GOT3 (cell line): Measurements from ENCODE around the gene PLEKHH1.
"Not testable (repeated sequence)": the region's sequence is repeated elsewhere in the genome, so short reads cannot be mapped to it uniquely, and the experiment has no call there.

Experiments used
- DNase-seq: peaks from one replicate; lab custom pipeline; 2025; ENCODE audit warnings: mixed read lengths; lab: John Stamatoyannopoulos, UW

The PLEKHH1 gene

DNA sequence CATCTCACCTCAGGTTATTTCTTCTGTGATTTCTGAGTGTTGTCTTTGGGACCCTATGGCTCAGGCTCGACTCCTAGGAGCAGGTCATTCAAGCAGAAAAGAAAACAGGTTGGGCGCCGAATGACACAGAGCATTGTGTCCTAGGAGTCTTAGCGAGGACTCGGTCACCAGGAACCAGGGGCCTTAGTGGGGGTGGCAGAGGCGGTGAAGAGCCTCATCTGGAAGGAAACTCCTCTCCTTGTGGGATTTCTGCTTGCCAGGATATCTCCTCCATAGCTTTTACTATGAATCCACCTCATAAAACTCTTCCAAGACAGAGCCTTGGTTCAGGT, 630 bp downstream of the PLEKHH1 start:
- DNase-seq = no peak

DNA sequence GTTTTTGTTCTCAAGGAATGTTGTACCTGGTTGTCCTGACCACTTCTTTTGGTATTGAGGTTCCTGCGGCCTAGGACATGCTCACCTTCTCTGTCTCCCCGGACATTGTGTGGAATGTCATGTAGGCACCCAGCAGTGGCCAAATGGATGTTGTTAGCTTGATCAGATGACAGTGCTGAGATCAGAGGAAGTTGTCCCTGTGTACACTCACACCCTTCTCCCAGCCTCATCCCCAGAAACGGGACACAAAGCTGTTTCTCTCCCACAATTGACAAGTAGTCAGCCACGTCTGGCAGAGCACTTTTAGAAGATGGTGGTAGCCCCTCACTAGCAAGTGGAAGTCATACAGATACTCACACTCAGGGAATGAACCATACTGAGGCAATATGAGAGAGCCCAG, 3.0 kb downstream of the PLEKHH1 start:
- DNase-seq = no peak

DNA sequence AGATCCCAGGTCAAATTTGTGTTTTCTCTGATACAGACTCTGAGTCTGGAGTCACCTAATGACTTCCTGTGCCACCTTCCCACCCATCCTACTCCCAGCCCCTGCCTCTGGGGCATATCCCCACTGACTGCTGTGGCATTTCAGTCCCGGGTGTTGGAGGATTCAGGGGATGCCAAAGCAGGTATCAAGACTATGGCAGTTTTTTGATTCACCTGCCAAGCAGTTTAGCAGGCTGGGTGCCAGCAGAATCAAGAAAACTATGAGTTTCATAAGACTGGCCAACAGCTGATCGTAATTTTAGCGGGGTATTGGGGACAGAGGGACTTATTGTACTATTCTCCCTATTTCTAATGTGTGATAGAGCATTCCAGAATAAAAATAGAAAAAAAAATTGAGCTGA, 4.6 kb downstream of the PLEKHH1 start:
- DNase-seq = no peak

DNA sequence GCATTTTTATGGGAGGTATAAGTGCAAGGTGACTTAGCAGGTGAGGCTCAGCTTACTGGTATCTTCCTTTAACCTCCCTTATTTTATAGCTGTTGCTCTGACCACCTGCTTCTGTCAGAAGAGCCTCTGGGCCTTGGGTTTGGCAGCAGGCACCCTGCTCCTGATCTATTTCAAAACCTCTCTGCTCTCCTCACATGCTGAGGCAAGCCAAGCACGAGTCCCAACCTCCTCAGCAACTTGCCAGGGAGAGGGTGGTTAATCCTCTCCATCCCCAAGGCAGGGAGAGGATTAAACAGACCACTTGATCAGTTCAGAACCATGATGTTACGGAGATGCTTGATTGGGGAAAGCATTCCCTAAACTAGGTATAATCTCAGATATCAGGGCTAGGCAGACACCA, 5.4 kb downstream of the PLEKHH1 start:
- DNase-seq = no peak

DNA sequence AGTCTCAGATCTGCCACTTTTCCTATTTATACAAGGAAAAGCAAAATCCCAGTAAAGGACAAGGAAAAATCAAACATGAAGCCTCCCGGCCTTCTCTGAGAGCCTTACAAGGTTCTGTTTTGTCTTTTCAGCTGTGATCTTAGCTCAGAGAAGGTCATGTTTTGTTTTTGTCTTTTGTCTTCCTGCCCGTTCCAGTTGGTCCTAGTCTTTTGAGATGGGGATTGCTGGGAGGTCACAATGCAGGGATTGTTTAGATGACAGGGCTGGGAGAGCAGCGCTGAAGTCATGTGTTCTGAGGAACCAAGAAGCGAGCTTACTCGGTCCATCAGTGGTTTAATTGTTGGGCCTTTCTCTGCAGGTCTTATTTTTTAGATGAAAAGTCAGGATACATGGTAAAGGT, 6.0 kb downstream of the PLEKHH1 start:
- no peak for DNase-seq

DNA sequence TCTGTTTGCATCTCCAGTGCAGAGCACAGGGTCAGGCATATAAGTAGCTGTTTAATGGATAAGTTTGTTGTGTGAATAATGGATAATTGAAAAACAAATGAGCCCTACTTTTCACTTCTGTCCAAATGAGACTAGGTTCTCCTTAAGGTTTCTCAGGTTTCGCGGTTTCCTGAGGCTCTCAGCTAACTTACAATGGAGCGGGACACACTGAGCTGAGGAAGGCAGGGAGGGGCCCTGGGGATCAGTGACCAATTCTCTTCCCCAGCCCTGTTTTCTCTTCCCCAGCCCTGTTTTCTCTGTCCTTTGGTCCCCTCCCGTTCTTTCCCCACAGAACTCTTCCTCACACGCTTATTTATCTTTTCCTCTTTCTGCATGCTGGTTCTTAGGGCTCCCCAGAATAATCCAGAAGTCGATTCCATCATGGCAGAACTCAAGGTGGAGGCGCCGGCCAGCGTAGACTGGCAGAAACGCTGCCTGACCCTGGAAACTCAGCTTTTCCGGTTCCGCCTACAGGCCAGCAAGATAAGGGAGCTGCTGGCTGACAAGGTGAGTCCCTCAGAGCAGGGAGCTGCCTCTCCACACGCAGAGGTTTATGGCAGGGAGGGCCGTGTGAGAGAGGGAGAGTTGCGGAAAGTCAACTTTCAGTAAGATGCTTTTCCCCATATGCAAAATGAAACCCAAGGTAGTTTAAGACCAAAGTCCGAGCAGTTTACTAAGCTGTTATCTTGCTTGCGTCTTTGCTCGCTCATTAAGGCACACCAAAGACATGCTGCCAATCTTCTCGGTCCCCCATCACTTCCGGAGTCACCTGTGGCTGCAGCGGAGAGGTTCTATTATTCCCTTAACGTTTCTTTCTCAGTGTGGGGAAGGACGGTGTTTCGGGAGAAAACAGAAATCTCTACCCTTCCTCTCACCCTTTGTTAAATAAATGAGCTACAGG, 8.6 kb downstream of the PLEKHH1 start:
- DNase-seq = no peak

DNA sequence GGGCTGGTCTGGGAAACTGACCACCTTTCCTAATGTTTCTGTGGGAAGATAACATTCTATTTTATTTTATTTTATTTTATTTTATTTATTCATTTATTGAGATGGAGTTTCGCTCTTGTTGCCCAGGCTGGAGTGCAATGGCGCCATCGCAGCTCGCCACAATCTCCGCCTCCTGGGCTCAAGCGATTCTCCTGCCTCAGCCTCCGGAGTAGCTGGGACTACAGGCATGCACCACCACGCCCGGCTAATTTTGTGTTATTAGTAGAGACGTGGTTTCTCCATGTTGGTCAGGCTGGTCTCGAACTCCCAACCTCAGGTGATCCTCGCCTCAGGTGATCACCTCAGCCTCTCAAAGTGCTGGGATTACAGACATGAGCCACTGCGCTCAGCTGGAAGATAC, 9.5 kb downstream of the PLEKHH1 start:
- not testable (repeated sequence) for DNase-seq

DNA sequence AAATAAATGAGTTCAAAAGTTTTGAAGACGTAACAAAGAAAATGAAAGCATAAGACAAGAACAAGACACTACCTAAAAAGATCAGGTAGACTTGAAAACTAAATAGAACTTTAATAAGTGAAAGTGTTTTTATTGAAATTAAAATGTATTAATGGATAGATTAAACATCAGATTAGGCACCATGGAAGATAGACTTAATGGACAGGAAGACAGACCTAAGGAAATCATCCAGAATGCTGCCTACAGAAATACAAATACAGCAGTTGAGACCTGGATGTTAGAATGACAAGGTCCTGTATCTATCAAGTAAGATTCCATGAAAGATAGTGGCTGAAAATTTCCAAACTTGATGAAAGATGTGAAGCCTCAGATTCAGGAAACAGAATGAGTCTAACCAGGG, 11.5 kb downstream of the PLEKHH1 start:
- no peak for DNase-seq

DNA sequence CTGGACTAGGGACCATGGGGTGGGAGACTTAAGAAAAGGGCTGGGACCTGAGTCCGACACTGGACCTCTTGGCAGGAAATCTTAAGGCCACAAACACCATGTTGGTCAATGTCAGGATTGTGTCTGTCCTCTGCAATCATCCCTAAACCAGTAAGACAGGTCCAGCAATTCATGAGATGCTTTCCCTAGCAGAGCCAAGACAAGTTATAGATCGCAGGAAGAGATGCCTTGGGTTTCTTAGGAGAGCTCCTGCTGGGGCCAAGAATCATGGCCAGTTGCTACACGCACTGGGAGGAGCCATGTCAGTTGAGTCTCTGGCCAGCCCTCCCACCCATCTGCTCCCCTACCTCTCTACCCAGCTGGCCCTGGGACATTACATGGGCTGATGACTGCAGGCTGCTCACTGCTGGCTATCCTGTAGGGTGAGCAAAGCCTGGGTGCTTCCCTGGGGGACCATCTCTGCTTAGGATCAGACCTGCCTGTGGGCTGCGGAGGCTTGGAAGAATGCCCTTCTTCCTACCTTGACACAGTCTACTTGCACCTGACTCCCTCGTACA, 14.2 kb downstream of the PLEKHH1 start:
- DNase-seq = no peak

DNA sequence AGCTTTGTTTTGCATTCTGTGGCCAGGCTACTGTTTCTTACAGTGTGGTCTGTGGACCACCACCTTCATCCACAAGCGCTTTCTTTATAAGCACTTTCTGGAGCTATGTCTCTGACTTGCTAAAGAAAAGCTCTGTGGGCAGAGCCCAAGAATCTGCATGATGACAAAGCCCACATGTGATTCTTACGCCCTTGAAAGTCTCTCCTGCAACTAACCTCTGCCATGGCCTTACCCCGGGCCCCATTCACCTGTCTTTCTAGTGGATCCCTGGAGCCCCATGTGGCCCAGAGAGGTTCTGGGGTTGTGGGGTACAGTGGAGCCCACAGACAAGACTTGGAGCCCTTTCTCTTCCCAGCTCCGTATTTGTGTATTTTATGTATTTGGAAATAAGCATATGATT, 16.6 kb downstream of the PLEKHH1 start:
- DNase-seq = no peak

DNA sequence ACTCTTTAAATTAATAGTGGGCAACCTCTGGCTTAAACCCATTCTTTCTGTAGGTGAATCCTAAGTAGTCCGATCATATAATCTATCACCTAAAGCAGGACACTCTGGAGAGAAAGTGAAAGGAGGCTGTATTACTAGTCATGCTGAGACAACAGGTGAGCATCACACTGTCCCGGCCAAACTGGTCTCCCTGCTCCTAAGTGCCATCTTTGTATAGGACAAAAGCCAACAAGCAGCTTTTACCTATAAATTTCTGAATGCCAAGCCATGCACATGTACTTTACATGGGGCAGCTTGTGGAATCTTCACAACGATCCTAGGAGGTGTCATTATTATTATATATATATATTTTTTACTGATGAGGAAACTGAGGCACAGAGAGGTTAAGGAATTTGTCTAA, 18.0 kb downstream of the PLEKHH1 start:
- DNase-seq = no peak

DNA sequence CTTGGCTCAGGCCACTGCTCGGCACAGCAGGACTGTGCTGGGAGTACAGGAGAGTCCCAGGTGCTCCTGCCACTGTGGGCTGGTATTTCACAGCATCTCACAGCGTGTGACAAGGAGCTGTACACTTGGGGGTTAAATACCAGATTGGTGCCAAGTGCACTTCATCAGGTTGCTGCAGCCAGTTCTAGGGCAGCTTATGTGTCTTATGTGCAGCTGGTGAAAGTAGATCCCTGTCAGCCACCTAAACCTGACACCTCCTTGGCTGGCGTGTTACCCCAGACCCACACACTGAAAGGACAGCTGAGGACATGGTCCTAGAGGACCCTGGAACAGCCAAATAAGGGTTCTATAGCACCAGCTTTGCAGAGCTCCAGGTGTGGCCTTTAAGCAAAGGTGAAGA, 18.9 kb downstream of the PLEKHH1 start:
- DNase-seq = no peak

DNA sequence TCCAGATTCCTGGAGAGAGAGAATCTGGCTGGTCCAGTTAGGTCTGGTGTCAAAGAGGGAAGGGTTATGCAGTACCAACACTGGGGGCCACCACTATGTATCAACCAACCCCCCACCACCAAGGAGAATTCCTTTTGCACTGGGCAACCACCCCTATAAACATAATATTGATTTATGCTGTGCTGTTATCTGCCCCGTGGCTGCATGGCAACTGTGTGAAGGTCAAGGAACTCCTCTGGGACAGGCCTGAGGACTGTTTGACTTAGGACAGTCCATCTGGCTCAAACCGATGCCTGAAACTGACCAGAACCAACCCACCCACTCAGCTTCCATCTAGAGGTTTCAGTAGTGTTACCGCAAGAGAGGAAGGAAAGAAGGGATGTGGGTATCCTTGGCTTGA, 20.5 kb downstream of the PLEKHH1 start:
- DNase-seq = no peak

DNA sequence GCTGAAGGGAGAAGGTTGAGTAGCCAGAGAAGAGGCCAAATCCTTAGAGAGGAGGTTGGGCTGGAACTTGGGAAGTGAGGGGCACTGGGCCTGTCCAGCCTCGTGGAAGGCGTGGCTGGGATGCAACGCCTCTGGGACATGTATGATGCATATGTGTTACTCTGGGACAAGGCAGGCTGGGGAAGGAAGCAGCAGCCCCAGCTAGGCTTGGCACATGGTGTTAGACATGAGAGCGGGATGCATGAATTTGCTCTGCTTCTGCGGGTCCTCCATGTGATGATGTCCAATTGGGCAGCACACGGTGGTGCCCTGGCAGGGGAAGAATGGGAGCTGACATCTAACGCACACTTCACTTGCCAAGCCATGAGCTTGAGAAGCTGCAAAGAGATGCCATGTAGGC, 21.3 kb downstream of the PLEKHH1 start:
- no peak for DNase-seq

DNA sequence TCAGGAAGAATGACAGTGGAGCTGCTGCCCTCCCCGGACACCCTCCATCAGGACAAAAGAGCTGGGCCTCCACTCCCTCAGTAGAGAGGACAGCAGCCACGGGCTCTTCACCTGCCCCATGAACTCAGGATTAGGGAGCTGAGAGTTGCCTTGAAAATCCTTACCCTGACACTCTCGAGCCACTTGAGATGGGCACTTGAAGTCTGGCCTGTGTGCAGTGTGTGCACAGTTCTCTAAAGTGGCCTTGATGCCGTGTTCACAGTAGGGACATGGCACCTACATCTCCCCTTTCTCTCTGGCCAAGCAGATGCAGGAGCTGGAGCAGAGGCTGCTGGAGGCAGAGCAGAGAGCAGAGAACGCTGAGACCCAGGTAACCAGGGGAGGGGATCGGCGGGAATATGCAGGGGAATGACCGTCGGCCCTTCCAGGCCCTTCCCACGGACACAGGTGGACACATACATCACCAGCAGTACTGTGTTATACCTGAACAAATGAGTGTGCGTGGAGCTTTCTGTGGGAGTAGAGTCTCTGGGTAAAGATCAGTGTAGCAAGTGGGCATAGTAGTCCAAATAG, 22.5 kb downstream of the PLEKHH1 start:
- no peak for DNase-seq

DNA sequence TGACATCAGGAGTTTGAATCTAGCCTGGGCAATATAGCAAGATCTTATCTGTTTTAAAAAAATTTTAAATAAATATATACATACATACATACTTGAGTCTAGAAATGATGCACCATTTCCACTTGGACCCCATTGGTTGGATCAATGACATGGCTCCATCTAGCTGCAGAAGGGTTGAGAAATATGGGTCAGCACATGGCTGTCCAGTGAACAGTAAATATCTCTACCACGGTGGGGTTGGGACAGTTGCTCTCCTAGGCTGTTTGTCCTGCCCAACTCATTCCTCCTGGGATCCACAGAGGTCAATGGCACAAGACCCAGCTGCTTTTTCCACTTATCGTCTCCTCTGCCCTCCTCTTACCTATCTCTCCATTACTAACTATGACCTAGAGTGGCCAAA, 23.6 kb downstream of the PLEKHH1 start:
- DNase-seq = no peak

DNA sequence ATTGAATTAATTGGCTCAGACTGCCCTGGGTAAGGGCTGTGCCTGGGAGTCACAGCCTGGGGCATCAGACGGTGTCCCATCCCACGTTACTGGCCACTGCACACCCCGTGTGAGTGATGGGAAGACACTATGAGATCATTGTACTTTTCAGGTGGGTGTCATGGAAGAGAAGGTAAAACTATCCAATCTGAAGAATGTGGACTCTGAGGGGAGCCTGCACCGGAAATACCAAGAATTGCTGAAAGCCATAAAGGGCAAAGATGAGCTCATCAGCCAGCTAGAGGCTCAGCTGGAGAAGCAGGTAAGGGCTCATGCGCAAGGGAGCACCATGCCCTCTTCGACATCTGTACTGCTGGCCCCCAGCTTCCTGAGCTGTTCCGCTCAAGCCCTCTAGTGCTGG, 24.0 kb downstream of the PLEKHH1 start:
- DNase-seq = no peak

DNA sequence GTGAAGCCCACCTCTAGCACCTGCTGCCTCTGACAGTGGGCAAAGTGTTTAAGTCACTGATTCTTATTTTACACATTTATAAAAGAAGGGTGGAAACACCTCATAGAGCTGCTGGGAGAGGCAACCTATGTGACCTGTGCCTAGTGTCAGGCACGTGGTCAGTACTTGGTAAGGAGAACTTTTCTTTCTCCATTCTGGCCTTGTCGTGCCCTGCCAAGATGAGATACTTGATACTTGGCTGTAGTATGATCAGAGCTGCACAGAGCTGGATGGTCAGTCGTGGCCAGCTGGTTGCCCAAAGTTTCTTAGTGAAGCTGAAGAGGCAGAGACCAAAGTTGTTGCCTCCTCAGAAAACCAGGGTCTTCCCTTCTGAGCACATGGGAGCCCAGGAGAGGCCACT, 24.6 kb downstream of the PLEKHH1 start:
- DNase-seq = no peak

DNA sequence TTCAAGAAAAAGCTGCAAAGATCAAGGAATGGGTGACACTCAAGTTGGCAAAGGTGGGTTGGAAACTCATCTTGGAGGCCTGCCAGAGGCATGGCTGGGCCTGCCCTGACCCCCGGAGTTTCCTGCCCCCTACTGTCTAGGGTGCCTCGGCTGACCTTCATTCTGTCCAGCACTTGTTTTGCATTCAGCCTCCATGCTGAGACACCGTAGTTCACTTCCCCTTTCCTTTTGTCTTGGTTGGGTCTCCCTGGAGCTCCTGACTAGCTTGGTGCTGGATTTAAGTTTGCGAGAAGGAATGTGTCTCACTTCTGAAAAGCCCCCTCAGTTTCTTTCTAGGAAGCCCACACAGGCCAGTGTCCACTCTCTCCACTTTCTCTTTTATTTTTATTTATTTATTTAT, 26.5 kb downstream of the PLEKHH1 start:
- no peak for DNase-seq

DNA sequence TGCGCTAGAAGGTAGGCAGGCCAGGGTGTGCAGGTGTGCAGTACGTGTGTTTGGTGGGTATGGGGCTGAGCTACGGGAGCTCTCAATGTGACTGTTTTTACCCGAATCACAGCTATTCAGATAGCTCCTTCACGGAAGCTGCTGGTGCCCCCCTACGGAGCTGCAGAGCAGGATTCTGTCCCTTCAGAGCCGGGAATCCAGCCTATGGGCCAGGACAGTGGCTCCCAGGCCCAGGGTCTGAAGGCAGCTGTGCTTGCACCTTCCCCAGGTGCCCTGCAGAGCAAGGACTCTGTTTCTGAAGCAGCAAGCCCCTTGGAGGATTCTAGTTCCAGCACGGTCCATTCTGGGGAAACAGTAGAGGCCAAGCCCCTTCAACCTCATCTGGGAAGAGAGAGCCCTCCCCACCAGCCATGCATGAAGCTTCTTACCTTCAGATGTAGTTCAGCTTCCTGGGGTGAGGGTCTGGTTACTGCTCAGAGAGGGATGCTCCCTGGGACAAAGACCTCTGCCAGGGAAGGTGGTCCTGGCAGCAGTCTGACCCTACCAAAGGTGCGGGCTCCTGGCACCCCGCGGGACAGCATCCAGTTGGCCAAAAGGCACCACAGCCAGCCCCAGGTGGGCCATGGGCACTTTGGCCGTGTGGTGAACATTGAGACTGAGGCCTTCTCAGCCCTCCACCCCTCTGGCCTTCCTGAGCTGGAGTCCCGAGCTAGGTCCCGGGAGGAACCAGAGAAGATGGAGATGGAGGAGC, 29.1 kb downstream of the PLEKHH1 start:
- DNase-seq = no peak

DNA sequence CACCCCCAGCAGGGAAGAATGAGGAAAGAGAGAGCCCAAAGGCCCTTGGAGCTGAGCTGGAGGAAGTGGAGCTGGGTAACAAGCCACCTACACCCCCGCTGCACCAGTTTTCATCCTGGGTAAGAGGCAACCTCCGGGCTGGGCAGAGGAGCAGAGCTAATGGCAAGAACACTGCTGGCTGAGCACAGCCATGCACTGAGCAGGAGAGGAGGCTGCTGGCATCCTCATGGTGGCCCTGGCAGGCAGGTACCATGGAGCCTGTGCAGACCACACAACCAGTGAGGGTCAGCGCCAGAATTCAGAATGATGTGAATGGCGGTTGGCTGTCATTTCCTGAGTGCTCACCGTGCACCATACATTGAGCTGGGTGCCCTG, 29.7 kb downstream of the PLEKHH1 start:
- DNase-seq = no peak

DNA sequence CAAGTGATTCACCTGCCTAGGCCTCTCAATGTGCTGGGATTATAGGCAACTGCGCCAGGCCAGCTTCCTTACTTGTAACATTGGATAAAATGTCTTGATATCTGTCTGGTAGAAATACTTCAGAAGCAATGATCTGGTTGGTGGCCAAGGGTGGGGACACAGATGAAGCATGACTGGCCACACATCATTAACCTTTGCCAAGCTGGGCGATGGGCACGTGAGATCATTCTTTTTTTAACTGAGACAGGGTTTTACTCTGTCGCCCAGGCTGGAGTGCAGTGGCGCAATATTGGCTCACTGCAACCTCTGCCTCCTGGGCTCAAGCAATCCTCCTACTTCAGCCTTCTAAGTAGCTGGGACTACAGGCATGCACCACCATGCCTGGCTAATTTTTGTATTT, 31.1 kb downstream of the PLEKHH1 start:
- DNase-seq = no peak

DNA sequence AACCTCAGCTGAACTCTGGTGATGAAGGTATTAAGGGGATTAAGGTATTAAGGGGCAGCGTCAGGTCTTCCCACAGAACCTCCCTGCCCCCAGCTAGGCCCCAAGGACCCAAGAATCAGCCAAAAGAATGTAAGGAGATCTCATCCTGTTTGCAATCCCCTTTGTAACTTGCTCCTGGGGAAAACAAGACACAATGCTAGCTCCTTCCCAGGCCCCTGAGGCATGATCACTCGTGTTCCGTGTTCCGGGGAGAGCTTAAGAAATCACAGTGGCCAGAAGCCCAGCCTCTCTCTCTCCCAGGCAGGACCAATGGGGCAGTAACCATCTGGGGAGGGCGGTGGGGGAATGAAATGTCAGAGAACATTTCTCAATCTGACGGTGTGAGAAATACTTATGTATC, 33.8 kb downstream of the PLEKHH1 start:
- DNase-seq = no peak
